Measurements from ENCODE around the gene LRRC8D. TPM values are rescaled to one million over a fixed set of nuclear protein-coding genes. Genes with fewer than 3 reads are reported as not detected.

Gene LRRC8D
- total RNA-seq, 1 experiment from 2014 or later: 15.0 TPM

DNA sequence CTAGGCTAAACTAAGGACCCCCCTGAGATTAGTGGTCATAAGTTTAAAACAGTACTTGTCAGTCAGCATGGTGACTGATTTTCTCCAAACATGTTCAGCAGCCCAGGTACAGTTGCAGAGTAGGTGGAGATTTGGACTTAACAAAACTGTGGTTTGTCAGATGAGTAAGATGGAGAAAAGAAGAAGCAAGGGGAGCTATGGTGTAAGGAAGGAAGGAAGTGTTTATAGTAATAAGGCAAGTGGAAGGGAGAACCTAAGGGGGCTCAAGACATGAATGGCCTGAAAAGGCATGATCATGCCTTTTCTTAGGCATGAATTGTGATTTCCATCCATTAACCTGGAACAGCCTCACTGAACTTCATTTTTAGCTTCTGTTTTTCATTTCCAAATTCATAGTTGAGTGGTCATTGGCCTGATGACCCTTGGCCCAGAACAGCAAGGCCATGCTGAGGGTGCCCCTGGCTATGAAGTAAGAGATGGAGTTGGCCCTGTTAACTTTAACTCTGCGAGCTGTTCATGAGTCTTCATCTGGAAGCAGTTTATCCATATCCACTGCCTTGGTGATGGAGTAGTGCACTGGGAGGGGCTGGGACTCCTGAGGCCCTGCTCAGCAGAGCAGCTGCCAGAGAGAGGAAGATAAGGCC is 60.7 kb downstream of the LRRC8D start:
- ChIA-PET CTCF (no interaction called here), POLR2A (no interaction called here), RAD21 (ENCODE audit: low non-redundant PET in 1 of 2, low total read pairs in 2 of 2, uncharacterized antibody in 2 of 2, unreplicated experiment in 2 of 2) (no interaction called here)
- no peaks in the 10 kb centered on the region for H4K20me1 ChIP-seq (ENCODE audit: insufficient read depth)
- H3K4me1 ChIP-seq (ENCODE audit: control insufficient read depth in 1 of 2, insufficient read depth in 2 of 2, low read length in 2 of 2): peaks cover 5 to 11% of the 10 kb centered on the region in 2 experiments; a peak in 3 of 4 replicates
- no peaks in the 10 kb centered on the region for H3K79me2 ChIP-seq (ENCODE audit: insufficient read depth, low read length)
- ATAC-seq (no peak), DNase-seq (ENCODE audit: low read depth, low spot score) (no peak)
- intact Hi-C loops (cut with micrococcal nuclease): no loop called here
- TF ChIP-seq SP1 (IDR thresholded peaks at IDR 0.05; ENCODE audit: low read depth): no peak
- TF ChIP-seq, protein P1, sequence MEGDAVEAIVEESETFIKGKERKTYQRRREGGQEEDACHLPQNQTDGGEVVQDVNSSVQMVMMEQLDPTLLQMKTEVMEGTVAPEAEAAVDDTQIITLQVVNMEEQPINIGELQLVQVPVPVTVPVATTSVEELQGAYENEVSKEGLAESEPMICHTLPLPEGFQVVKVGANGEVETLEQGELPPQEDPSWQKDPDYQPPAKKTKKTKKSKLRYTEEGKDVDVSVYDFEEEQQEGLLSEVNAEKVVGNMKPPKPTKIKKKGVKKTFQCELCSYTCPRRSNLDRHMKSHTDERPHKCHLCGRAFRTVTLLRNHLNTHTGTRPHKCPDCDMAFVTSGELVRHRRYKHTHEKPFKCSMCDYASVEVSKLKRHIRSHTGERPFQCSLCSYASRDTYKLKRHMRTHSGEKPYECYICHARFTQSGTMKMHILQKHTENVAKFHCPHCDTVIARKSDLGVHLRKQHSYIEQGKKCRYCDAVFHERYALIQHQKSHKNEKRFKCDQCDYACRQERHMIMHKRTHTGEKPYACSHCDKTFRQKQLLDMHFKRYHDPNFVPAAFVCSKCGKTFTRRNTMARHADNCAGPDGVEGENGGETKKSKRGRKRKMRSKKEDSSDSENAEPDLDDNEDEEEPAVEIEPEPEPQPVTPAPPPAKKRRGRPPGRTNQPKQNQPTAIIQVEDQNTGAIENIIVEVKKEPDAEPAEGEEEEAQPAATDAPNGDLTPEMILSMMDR (IDR thresholded peaks at IDR 0.05 in 2 of 3, conservative IDR thresholded peaks at IDR 0.05 in 1 of 3; ENCODE audit: borderline replicate concordance in 1 of 3, insufficient read depth in 1 of 3, low read depth in 2 of 3, low read length in 2 of 3): no peak
- TF ChIP-seq, protein P2, sequence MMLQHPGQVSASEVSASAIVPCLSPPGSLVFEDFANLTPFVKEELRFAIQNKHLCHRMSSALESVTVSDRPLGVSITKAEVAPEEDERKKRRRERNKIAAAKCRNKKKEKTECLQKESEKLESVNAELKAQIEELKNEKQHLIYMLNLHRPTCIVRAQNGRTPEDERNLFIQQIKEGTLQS (IDR thresholded peaks at IDR 0.05): no peak
- no peak for TF ChIP-seq POLR2A (IDR thresholded peaks at IDR 0.05; ENCODE audit: borderline replicate concordance, extremely low read depth, insufficient read depth, insufficient read length)
- TF ChIP-seq ZNF274 (IDR thresholded peaks at IDR 0.05; ENCODE audit: low read depth, low read length): no peak
- no peak for TF ChIP-seq TCF7L2 (IDR thresholded peaks at IDR 0.05; ENCODE audit: borderline replicate concordance, extremely low read depth, insufficient read depth, insufficient read length)
- no peak for TF ChIP-seq ELF1 (IDR thresholded peaks at IDR 0.05; ENCODE audit: borderline replicate concordance, low read depth)
- no peak for TF ChIP-seq FOSL1 (IDR thresholded peaks at IDR 0.05; ENCODE audit: low read depth)
- TF ChIP-seq CBX3 (IDR thresholded peaks at IDR 0.05; ENCODE audit: low read depth): no peak
- no peak for TF ChIP-seq CEBPB (IDR thresholded peaks at IDR 0.05; ENCODE audit: low read depth)
- no peak for TF ChIP-seq POLR2AphosphoS5 (IDR thresholded peaks at IDR 0.05; ENCODE audit: low read depth, low read length)
- TF ChIP-seq SRF (IDR thresholded peaks at IDR 0.05; ENCODE audit: low read depth): no peak
- TF ChIP-seq, protein P3, sequence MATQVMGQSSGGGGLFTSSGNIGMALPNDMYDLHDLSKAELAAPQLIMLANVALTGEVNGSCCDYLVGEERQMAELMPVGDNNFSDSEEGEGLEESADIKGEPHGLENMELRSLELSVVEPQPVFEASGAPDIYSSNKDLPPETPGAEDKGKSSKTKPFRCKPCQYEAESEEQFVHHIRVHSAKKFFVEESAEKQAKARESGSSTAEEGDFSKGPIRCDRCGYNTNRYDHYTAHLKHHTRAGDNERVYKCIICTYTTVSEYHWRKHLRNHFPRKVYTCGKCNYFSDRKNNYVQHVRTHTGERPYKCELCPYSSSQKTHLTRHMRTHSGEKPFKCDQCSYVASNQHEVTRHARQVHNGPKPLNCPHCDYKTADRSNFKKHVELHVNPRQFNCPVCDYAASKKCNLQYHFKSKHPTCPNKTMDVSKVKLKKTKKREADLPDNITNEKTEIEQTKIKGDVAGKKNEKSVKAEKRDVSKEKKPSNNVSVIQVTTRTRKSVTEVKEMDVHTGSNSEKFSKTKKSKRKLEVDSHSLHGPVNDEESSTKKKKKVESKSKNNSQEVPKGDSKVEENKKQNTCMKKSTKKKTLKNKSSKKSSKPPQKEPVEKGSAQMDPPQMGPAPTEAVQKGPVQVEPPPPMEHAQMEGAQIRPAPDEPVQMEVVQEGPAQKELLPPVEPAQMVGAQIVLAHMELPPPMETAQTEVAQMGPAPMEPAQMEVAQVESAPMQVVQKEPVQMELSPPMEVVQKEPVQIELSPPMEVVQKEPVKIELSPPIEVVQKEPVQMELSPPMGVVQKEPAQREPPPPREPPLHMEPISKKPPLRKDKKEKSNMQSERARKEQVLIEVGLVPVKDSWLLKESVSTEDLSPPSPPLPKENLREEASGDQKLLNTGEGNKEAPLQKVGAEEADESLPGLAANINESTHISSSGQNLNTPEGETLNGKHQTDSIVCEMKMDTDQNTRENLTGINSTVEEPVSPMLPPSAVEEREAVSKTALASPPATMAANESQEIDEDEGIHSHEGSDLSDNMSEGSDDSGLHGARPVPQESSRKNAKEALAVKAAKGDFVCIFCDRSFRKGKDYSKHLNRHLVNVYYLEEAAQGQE (IDR thresholded peaks at IDR 0.05; ENCODE audit: low read depth): no peak
- no peak for TF ChIP-seq RAD21 (IDR thresholded peaks at IDR 0.05; ENCODE audit: low read depth)
- TF ChIP-seq EGR1 (IDR thresholded peaks at IDR 0.05; ENCODE audit: low read depth): no peak
- TF ChIP-seq, protein P4, sequence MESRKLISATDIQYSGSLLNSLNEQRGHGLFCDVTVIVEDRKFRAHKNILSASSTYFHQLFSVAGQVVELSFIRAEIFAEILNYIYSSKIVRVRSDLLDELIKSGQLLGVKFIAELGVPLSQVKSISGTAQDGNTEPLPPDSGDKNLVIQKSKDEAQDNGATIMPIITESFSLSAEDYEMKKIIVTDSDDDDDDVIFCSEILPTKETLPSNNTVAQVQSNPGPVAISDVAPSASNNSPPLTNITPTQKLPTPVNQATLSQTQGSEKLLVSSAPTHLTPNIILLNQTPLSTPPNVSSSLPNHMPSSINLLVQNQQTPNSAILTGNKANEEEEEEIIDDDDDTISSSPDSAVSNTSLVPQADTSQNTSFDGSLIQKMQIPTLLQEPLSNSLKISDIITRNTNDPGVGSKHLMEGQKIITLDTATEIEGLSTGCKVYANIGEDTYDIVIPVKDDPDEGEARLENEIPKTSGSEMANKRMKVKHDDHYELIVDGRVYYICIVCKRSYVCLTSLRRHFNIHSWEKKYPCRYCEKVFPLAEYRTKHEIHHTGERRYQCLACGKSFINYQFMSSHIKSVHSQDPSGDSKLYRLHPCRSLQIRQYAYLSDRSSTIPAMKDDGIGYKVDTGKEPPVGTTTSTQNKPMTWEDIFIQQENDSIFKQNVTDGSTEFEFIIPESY (IDR thresholded peaks at IDR 0.05; ENCODE audit: extremely low read depth, insufficient replicate concordance, low read length): no peak
- TF ChIP-seq EZH2phosphoT487 (IDR thresholded peaks at IDR 0.05; ENCODE audit: borderline replicate concordance): no peak
- TF ChIP-seq SIN3A (IDR thresholded peaks at IDR 0.05; ENCODE audit: low read depth): no peak
- no TSS peak for BruUV-seq (replicated peaks)
- no peak overlapping the region for H3K9ac ChIP-seq (ENCODE audit: low read length)
- no peaks in the 10 kb centered on the region for H3K9me2 ChIP-seq (ENCODE audit: insufficient read depth)
- H3K36me3 ChIP-seq (ENCODE audit: control insufficient read depth in 1 of 2, insufficient read depth in 2 of 2, low read length in 2 of 2): no peaks in the 10 kb centered on the region
- H3K4me2 ChIP-seq (ENCODE audit: low read length): no peak overlapping the region
- H3K27ac ChIP-seq (ENCODE audit: low read depth, low read length): no peak overlapping the region
- no peaks in the 10 kb centered on the region for H3K27me3 ChIP-seq (ENCODE audit: insufficient read depth, low read length)
- H3K4me3 ChIP-seq (replicated peaks in 1 of 2; ENCODE audit: low read depth in 1 of 2, low read length in 2 of 2): no peak overlapping the region
- no peaks in the 10 kb centered on the region; a peak in 1 of 4 replicates for H3K9me3 ChIP-seq (ENCODE audit: control insufficient read depth in 1 of 2, insufficient read depth in 1 of 2, low read depth in 1 of 2, low read length in 2 of 2)
- H2AFZ ChIP-seq (ENCODE audit: low read depth, low read length, poor library complexity, severe bottlenecking): no peak overlapping the region

All from HCT116 (cell line).